Neural cell (in vitro differentiated cells): Measurements from ENCODE around the gene DEAF1. TPM values are rescaled to one million over a fixed set of nuclear protein-coding genes. Genes with fewer than 3 reads are reported as not detected.
A peak's percentile ranks its signal among the peaks of the same experiment; 100 is the strongest.

ENCODE experiments used
- H2AFZ ChIP-seq: fragments of 200-600, 300-800 bp; sonication (generic), shearing (Covaris generic); 2 replicates; pipeline ENCODE4 v1.6.0; 2014; ENCODE audit warnings: low read depth, mild to moderate bottlenecking, antibody characterized with exemption, low read length, moderate library complexity
- H3F3A ChIP-seq: fragments of 200-600 bp; shearing (Covaris generic); 2 replicates; pipeline ENCODE4 v1.6.1; 2016; ENCODE audit warnings: mild to moderate bottlenecking, moderate library complexity, mixed read lengths, antibody characterized with exemption, low read length; ENCODE audit not compliant: insufficient read depth, poor library complexity, severe bottlenecking
- H3K27ac ChIP-seq: fragments of 200-600, 300-800 bp; sonication (generic), shearing (Covaris generic); 2 replicates; pipeline ENCODE4 v1.5.1; 2014; ENCODE audit warnings: mild to moderate bottlenecking, low read length, moderate library complexity
- H3K27me3 ChIP-seq: fragments of 300-800, 200-600 bp; sonication (generic), shearing (Covaris generic); 2 replicates; pipeline ENCODE4 v1.6.0; 2014; ENCODE audit warnings: mild to moderate bottlenecking, low read depth, low read length, moderate library complexity; ENCODE audit not compliant: insufficient read depth
- H3K36me3 ChIP-seq: fragments of 300-800, 200-600 bp; sonication (generic), shearing (Covaris generic); 2 replicates; pipeline ENCODE4 v1.5.1; 2014; ENCODE audit warnings: mild to moderate bottlenecking, antibody characterized with exemption, low read length, moderate library complexity; ENCODE audit not compliant: insufficient read depth
- H3K4me2 ChIP-seq: fragments of 300-800, 200-600 bp; sonication (generic), shearing (Covaris generic); 2 replicates; pipeline ENCODE4 v1.6.0; 2014; ENCODE audit warnings: mild to moderate bottlenecking, low read length
- H3K4me3 ChIP-seq: fragments of 300-800, 200-600 bp; sonication (generic), shearing (Covaris generic); 2 replicates; pipeline ENCODE4 v1.5.1; 2014; ENCODE audit warnings: mild to moderate bottlenecking, low read length, moderate library complexity
- H3K79me2 ChIP-seq: fragments of 200-600 bp; shearing (Covaris generic); replicated peaks from 2 replicates; pipeline ENCODE4 v1.6.0; 2014; ENCODE audit warnings: mild to moderate bottlenecking, low read length, moderate library complexity; ENCODE audit not compliant: insufficient read depth
- H3K9ac ChIP-seq: fragments of 300-800, 200-600 bp; sonication (generic), shearing (Covaris generic); 2 replicates; pipeline ENCODE4 v1.6.1; 2016; ENCODE audit warnings: mild to moderate bottlenecking, low read length, mixed read lengths
- H3K9me2 ChIP-seq: fragments of 200-600 bp; shearing (Covaris generic); 2 replicates; pipeline ENCODE4 v1.6.1; 2016; ENCODE audit warnings: mild to moderate bottlenecking, low read length, mixed read lengths; ENCODE audit not compliant: insufficient read depth
- H3K9me3 ChIP-seq: fragments of 200-600, 300-800 bp; sonication (generic), shearing (Covaris generic); 2 replicates; pipeline ENCODE4 v1.6.1; 2016; ENCODE audit warnings: mild to moderate bottlenecking, mixed run types, low read length, moderate library complexity, mixed read lengths
- H4K20me1 ChIP-seq: fragments of 200-600 bp; shearing (Covaris generic); 2 replicates; pipeline ENCODE4 v1.6.1; 2016; ENCODE audit warnings: mild to moderate bottlenecking, mixed run types; ENCODE audit not compliant: insufficient read depth
- CTCF ChIP-seq: fragments of 450-650 bp; IDR thresholded peaks from 2 replicates; pipeline ENCODE4 v1.5.1; 2014; ENCODE audit warnings: antibody characterized with exemption, mild to moderate bottlenecking, moderate library complexity; ENCODE audit not compliant: poor library complexity, severe bottlenecking
- EP300 ChIP-seq: fragments of 450-650 bp; conservative IDR thresholded peaks from 2 replicates; pipeline ENCODE4 v1.6.1; 2014; ENCODE audit warnings: antibody characterized with exemption, mild to moderate bottlenecking, moderate library complexity; ENCODE audit not compliant: poor library complexity, severe bottlenecking
- EZH2 ChIP-seq: fragments of 200-600, 300-800 bp; shearing (Covaris generic), sonication (generic); IDR thresholded peaks from 2 replicates; pipeline ENCODE4 v1.6.1; 2014; ENCODE audit warnings: antibody characterized with exemption, low read length, borderline replicate concordance, mild to moderate bottlenecking; ENCODE audit not compliant: insufficient read depth, poor library complexity, severe bottlenecking
- MXI1 ChIP-seq: fragments of 450-650 bp; conservative IDR thresholded peaks from 2 replicates; pipeline ENCODE4 v1.6.1; 2014; ENCODE audit warnings: antibody characterized with exemption, mild to moderate bottlenecking; ENCODE audit not compliant: poor library complexity, severe bottlenecking
- POLR2AphosphoS5 ChIP-seq: IDR thresholded peaks from 2 replicates; pipeline ENCODE4 v1.6.1; 2012
- RAD21 ChIP-seq: fragments of 450-650 bp; conservative IDR thresholded peaks from 2 replicates; pipeline ENCODE4 v1.6.1; 2014; ENCODE audit warnings: antibody characterized with exemption, mild to moderate bottlenecking, moderate library complexity
- REST ChIP-seq: IDR thresholded peaks from 2 replicates; pipeline ENCODE4 v1.6.1; 2012; ENCODE audit warnings: borderline replicate concordance
- SMC3 ChIP-seq: fragments of 450-650 bp; conservative IDR thresholded peaks from 2 replicates; pipeline ENCODE4 v1.6.1; 2014; ENCODE audit warnings: antibody characterized with exemption, mild to moderate bottlenecking, moderate library complexity; ENCODE audit not compliant: poor library complexity
- TAF1 ChIP-seq: IDR thresholded peaks from 2 replicates; pipeline ENCODE4 v1.6.1; 2012; ENCODE audit warnings: low read depth
- polyA plus RNA-seq: library from polyadenylated mRNA; depleted of rRNA; stranded (reverse); fragments of >200 nt; gene quantifications from 2 replicates; pipeline ENCODE4 v1.2.3, GENCODE V29; 2014

The DEAF1 gene
- polyA plus RNA-seq, 1 donor from 2014 or later = 87.6 TPM

- H3K27me3 ChIP-seq = no peaks in the 10 kb centered on the region
- no peak overlapping the region for H3K4me3 ChIP-seq
- no peaks in the 10 kb centered on the region for H3F3A ChIP-seq
- no peak overlapping the region for H3K9ac ChIP-seq
- no peak for TF ChIP-seq TAF1
- no peak for TF ChIP-seq POLR2AphosphoS5
- TF ChIP-seq CTCF = no peak
- no peak for TF ChIP-seq RAD21
- TF ChIP-seq MXI1 = no peak
- no peak for TF ChIP-seq SMC3
- TF ChIP-seq REST = no peak
- no peak for TF ChIP-seq EP300
- TF ChIP-seq EZH2 = no peak
- no peaks in the 10 kb centered on the region for H3K79me2 ChIP-seq
- H3K9me2 ChIP-seq = no peaks in the 10 kb centered on the region
- H3K27ac ChIP-seq = no peak overlapping the region
- H3K4me2 ChIP-seq = no peak overlapping the region
- no peaks in the 10 kb centered on the region for H3K9me3 ChIP-seq
- no peak overlapping the region for H2AFZ ChIP-seq
- H3K36me3 ChIP-seq = no peaks in the 10 kb centered on the region
- no peaks in the 10 kb centered on the region for H4K20me1 ChIP-seq
Observed at GRCh38 chr11:627308-627576, 67.8 kb downstream of the DEAF1 start.

GRCh38 chr11:626475-627307 lies 68.3 kb downstream of the DEAF1 start, which contains the start of gene SCT:
Gene SCT (minus strand): TSS chr11:627181. CDS start chr11:627143, 38 bp downstream.
- H3K9ac ChIP-seq = no peak within 1 kb of the TSS
- no peak within 1 kb of the TSS for H2AFZ ChIP-seq
- no peak within 1 kb of the TSS for H3K4me2 ChIP-seq
- peak within 1 kb of the TSS; percentile 25 for H3K27ac ChIP-seq
- no peak for TF ChIP-seq POLR2AphosphoS5
- no peaks in the 10 kb centered on the region for H3K36me3 ChIP-seq
- no peaks in the 10 kb centered on the region for H3K79me2 ChIP-seq
- no peaks in the 10 kb centered on the region for H3K9me2 ChIP-seq
- no peaks in the 10 kb centered on the region for H3K27me3 ChIP-seq
- no peaks in the 10 kb centered on the region for H4K20me1 ChIP-seq
- H3F3A ChIP-seq = no peaks in the 10 kb centered on the region
- peak within 1 kb of the TSS; percentile 17 for H3K4me3 ChIP-seq
- H3K9me3 ChIP-seq = no peaks in the 10 kb centered on the region
